ENCODE data around the gene SARS1.
"Not testable (repeated sequence)": the region's sequence is repeated elsewhere in the genome, so short reads cannot be mapped to it uniquely, and the experiment has no call there.

The SARS1 gene

GRCh38 chr1:109281680-109282496 lies 68.2 kb downstream of the SARS1 start:
- H3K4me3 ChIP-seq, result peak overlapping the region; percentile 73
- H3K27me3 ChIP-seq, result no peaks in the 10 kb centered on the region
- H3K9ac ChIP-seq, result peak overlapping the region; percentile 74
- no peak for TF ChIP-seq Cebpa-rat (IDR thresholded peaks at IDR 0.05)
- no peaks in the 10 kb centered on the region for H4K20me1 ChIP-seq
- peak overlapping the region; percentile 85; the same call in 1 of the 2 replicates for H3K27ac ChIP-seq
- H3K4me2 ChIP-seq, result peak overlapping the region; percentile 97
- H3K9me3 ChIP-seq, result no peaks in the 10 kb centered on the region
- peaks cover 40% of the 10 kb centered on the region for H3K4me1 ChIP-seq
- H3K36me3 ChIP-seq, result peaks cover 30% of the 10 kb centered on the region

DNA sequence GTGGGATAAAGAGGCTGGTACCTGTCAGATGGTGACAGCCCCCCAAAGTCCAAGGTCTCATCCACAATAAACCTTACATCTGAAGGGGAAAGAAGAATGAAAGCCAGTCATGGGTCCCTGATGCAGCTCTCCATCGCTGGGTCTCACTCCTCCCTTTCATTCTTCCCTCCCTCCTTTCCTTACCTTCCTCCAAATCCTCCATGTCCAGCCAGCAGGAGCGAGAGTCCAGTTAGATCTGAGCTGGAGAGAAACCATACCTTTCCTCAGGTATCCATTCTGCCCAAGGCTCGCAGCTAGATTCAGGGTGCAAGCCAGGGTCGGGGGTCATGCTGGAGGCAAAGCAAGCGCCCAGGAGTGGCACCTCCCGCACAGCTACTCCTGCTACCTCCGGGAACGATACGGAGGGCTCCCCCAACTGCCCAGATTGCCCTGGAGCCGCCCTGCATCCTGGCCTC lies 68.8 kb downstream of the SARS1 start:
- Histone ChIP-seq H3K9me3 (no peaks in the 10 kb centered on the region), H3K36me3 (peaks cover 30% of the 10 kb centered on the region), H4K20me1 (no peaks in the 10 kb centered on the region), H3K27ac (peak overlapping the region; percentile 85; the same call in 1 of the 2 replicates), H3K4me3 (peak overlapping the region; percentile 73), H3K9ac (peak overlapping the region; percentile 74), H3K4me1 (peaks cover 40% of the 10 kb centered on the region), H3K4me2 (peak overlapping the region; percentile 97), H3K27me3 (no peaks in the 10 kb centered on the region)
- TF ChIP-seq Cebpa-rat (IDR thresholded peaks at IDR 0.05), result no peak

- H3K9ac ChIP-seq, result peak within 1 kb of the TSS; percentile 74
- peak within 1 kb of the TSS; percentile 73 for H3K4me3 ChIP-seq
- H3K36me3 ChIP-seq, result peaks cover 25% of the 10 kb centered on the region
- no peaks in the 10 kb centered on the region for H4K20me1 ChIP-seq
- no peaks in the 10 kb centered on the region for H3K27me3 ChIP-seq
- peak within 1 kb of the TSS; percentile 85 for H3K27ac ChIP-seq
- H3K4me2 ChIP-seq, result peak within 1 kb of the TSS; percentile 97
- TF ChIP-seq Cebpa-rat (IDR thresholded peaks at IDR 0.05), result no peak
- peaks cover 40% of the 10 kb centered on the region for H3K4me1 ChIP-seq
- no peaks in the 10 kb centered on the region for H3K9me3 ChIP-seq
These were observed 69.4 kb downstream of the SARS1 start, which contains the start of gene PSRC1 for GRCh38 chr1:109282952-109283747. Gene PSRC1 (minus strand): TSS chr1:109283145.

DNA sequence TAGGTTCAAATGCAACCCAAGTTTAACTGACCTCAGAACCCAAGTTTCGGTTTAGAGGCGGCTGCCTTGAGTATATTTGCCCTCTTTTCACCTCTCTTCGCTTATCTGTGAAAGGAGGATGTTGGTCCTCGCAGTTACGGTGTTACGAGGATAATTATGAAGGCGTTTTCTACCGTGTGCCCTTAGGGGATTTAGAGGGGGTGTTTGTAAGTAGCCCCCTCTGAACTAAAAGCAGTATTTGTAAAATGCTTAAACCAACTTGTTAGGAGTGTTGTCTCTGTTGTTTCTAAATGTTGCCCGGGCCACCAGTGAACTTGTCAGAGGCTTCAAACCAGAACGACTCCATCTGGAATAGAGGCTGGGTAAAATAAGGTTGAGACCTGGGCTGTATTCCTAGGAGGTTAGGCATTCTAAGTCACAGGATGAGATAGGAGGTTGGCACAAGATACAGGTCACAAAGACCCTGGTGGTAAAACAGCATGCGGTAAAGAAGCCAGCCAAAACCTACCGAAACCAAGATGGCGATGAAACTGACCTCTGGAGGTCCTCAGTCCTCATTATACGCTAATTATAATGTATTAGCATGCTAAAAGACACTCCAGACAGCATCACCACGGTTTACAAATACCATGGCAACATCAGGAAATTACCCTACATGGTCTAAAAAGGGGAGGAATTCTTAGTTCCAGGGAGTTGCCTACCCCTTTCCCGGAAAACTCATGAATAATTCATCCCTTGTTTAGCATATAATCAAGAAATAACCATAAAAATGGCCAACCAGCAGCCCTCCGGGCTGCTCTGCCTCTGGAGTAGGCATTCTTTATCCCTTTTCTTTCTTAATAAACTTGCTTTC lies 70.3 kb downstream of the SARS1 start:
- peaks cover 40% of the 10 kb centered on the region for H3K4me1 ChIP-seq
- H3K36me3 ChIP-seq, result peaks cover 16% of the 10 kb centered on the region
- H3K4me2 ChIP-seq, result peak overlapping the region; percentile 97
- peak overlapping the region; percentile 85 for H3K27ac ChIP-seq
- peak overlapping the region; percentile 74 for H3K9ac ChIP-seq
- H3K4me3 ChIP-seq, result peak overlapping the region; percentile 73
- no peaks in the 10 kb centered on the region for H4K20me1 ChIP-seq
- no peaks in the 10 kb centered on the region for H3K27me3 ChIP-seq
- no peak for TF ChIP-seq Cebpa-rat (IDR thresholded peaks at IDR 0.05)
- no peaks in the 10 kb centered on the region for H3K9me3 ChIP-seq

DNA sequence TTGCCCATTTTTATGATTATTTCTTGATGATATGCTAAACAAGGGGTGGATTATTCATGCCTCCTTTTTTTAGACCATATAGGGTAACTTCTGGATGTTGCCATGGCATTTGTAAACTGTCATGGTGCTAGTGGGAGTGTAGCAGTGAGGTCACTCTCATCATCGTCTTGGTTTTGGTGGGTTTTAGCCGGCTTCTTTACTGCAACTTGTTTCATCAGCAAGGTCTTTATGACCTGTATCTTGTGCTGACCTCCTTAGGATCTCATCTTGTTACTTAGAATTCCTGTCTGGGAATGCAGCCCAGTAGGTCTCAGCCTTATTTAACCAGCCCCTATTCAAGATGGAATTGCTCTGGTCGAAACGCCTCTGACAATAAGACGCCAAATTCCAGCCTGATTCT lies 73.0 kb downstream of the SARS1 start:
- not testable (repeated sequence) for H3K4me3 ChIP-seq, H3K9me3 ChIP-seq, H4K20me1 ChIP-seq, H3K9ac ChIP-seq, H3K36me3 ChIP-seq, H3K27ac ChIP-seq, H3K27me3 ChIP-seq, H3K4me2 ChIP-seq
- peaks cover 22% of the 10 kb centered on the region for H3K4me1 ChIP-seq

All from BLaER1 (cell line).